GM19455 (cell line): ENCODE data around the gene SKAP2.
"Not testable (repeated sequence)": the region's sequence is repeated elsewhere in the genome, so short reads cannot be mapped to it uniquely, and the experiment has no call there.

Experiments used
- ATAC-seq: cut with Tn5 transposase; IDR thresholded peaks from one replicate; pipeline ENCODE4 v1.9.1; 2021; ENCODE audit not compliant: unreplicated experiment

The SKAP2 gene

DNA sequence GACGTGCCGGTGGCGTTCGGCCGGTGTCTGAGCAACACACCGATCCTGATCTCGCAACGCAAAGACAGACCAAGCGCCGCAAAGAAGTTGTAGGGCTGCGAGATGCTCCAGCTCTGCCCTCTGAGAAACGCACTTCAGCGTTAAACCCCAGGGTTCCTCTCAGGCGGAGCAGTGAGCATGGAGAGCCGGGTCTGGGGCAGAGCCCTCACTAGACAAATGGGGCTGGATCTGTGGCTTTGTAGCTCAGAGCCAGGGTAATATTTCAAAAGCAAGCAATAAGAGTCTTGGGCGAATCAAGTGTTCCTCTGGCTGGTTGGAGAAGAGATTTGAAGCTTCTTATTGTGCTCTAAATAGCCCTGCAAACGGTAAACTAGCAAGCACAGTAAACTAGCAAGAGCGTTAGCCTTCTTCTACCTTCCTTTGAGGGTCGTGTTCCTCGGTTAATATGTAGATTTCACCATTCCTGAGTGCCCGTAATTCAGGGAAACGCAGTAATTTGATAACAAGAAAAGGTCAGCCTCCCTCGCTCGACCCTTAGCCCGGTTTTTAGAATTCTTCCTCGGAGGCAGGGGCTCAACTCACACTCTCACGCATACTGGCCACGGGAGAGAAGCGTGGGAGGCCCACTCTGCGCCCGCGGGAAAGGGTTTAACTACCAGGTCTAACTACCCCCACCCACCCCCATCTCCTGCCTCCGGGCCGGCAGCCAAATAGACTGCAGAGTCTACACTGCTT is 6.7 kb downstream of the SKAP2 start:
- ATAC-seq: no peak

GRCh38 chr7:26857170-26857505 is 7.3 kb downstream of the SKAP2 start:
- no peak for ATAC-seq

- no peak for ATAC-seq
These were observed 8.0 kb downstream of the SKAP2 start for GRCh38 chr7:26856176-26856985.

DNA sequence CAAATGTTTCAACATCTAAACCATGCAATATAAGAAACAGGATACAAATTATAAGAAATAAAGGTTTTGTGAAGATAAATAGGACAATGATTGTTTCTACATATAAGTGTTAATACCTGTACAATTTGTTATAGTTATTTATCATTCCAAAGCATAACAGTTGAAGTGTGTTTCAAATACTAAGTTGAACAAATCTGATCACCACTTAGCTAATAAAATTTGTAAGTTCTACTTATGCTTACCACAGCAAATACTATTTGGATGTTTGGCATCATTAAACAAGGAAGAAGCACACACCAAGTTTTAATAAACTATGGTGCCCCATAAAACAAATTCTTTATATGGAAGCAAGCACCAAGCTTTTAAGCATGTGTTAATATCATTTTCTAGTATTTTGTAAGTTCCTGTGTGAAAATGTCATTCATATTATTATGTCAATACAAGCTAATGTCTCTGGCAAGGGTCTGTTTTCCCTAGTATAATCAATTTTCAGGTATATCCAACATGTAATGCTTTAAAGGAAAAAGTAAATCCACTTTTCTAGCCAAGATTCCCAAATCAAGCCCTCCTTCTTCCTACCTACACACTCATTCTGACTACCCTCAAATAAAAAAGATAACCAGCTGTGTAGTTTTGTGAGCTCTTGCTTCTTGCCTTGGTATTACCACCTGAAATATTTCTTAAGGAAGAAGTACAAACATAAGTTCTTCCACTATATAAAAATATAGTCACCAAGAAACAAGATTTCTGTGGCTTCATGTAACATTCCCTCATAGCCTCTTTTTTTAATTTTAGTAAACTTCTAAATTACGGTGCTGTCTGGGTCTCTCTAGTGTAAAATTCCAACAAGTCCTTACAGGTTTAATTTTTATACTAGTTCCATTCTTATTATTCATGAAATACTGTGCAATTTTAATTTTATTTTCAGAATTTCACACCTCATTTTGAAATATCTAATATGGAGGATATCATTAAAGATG is 9.2 kb downstream of the SKAP2 start:
- ATAC-seq: no peak

DNA sequence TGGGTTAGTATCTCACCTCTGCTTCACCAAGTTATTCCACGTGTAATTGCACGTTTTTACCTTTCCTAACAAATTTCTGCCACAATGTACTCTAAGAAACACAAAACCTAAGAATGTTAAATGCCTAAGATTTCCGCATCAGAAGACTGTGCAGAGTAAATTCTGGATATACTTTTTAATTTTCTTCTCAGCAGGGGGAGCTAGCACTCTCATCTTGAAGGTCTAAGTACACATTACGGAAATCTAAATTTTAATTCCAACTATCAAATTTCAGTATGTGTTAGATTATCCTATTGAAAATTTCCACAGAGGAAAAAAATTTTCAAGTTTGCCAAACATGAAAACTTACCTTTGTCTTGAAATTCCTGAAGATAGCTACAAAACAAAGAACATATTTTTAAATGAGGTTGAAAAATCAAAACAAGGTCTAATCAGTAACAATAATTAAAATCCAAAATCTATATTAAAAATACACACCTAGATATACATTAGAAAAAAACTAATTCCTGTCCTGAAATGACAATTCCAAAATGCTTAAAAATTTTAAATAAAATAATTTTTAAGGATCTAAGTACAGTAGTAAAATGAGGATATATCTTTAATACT is 10.5 kb downstream of the SKAP2 start:
- ATAC-seq: no peak

- no peak for ATAC-seq
These were observed 14.2 kb downstream of the SKAP2 start for GRCh38 chr7:26850193-26850651.

DNA sequence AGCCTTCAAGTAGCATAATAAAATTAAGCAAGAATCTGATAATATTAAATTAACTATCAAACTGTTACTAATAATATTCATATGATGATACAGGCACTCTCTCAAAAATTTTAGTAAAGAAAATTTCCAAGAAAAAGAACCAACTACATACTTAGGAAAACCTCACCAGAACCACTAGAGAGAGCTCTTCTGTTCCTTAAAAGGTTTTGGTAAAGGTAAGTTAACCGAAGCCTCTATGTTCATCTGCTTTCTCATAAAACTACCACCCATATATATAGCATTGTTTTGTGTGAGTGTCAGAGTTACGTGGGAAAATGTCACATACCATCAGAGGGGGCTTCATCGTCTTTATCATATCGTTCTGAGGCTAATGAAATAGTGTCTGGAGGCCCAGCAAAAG is 20.7 kb downstream of the SKAP2 start:
- no peak for ATAC-seq

DNA sequence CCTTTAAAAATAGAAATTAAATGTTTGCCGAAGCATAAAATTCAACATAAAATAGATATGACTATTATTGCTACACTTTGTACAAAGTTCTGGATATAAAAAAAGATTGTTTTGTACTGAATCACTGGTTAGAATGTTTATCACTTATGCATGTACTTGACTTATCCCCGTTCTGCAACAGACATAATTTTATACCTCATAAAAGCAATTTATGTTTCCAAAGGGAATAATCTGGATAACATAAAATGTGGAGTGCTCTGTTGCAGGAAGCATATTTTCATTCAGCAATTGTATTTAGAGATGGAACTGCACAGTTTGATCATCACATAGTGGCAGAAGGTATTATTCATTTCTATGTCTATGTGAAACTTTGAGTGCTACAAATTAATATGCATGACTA is 21.5 kb downstream of the SKAP2 start:
- ATAC-seq: no peak

DNA sequence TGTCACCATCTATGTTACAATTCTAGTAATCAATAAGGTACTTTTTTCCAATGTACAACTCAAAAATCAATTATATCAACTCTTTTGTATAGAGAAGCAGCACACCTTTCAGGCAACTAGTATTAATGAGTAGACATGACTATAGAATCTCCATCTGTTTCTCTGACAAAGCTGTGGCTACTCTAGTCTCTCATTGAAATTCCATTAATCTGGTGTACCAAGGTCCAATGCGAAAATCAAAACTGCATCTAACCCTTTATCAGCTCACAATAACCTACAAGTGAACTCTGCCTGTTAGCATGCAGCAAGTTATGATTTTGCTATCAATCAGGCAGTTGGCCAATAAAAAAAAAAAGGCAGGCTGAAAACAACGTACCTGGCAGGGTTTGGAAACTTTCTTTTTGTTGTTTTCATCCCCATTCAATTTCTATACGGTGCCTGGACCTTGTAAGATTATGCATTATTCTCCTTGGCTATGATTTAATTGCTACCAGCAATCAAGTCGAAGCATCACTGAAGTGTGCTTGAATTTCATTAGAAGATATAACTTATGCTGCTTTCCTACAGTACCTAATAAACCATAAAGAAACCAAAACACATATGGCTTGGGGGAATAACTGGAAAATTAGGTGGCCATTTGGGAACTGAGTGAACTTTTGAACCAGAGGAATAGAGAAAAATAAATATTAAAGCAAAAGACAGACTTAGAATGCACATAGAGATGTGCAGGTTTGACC is 23.2 kb downstream of the SKAP2 start:
- no peak for ATAC-seq

- ATAC-seq: not testable (repeated sequence)
These were observed 27.6 kb downstream of the SKAP2 start for GRCh38 chr7:26836793-26837192.

GRCh38 chr7:26815426-26815825 is 49.0 kb downstream of the SKAP2 start:
- ATAC-seq: no peak

DNA sequence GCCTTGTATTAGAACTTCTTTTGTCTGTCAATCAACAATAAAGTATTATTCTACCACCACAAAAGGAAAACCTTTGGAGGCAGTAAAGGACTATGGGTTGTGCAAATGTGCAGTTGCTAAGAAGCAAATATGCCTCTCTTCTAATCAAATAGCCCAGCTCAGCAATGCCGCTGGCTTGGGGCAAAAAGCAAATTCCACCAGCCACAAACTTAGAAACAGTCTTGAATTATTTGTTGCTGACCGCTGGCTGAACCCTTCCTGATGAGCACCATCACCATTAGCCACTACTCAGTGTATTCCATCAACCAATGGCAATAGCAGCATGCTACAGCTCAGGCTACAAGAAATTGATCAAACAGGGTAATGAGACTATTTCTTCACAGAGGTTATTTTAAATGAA is 51.0 kb downstream of the SKAP2 start:
- ATAC-seq: no peak

GRCh38 chr7:26794541-26794940 is 69.8 kb downstream of the SKAP2 start:
- ATAC-seq: no peak

GRCh38 chr7:26792576-26792975 is 71.8 kb downstream of the SKAP2 start:
- ATAC-seq: no peak

DNA sequence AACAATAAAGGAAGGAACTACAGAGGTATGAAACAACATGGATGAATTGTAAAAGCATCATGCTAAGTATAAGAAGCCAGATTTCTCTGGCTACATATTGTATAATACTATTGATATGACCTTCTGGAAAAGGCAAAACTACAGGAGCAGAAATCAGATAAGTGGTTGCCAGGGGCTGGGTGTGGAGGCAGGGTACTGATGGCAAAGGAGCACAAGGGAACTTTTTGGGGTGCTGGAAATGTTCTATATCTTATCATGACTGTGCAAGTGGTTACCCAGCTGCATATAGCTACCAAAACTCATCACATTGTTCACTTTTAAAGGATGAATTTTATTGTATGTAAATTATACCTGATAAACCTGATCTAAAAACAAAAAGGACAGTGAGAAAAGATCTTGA is 72.4 kb downstream of the SKAP2 start:
- no peak for ATAC-seq

DNA sequence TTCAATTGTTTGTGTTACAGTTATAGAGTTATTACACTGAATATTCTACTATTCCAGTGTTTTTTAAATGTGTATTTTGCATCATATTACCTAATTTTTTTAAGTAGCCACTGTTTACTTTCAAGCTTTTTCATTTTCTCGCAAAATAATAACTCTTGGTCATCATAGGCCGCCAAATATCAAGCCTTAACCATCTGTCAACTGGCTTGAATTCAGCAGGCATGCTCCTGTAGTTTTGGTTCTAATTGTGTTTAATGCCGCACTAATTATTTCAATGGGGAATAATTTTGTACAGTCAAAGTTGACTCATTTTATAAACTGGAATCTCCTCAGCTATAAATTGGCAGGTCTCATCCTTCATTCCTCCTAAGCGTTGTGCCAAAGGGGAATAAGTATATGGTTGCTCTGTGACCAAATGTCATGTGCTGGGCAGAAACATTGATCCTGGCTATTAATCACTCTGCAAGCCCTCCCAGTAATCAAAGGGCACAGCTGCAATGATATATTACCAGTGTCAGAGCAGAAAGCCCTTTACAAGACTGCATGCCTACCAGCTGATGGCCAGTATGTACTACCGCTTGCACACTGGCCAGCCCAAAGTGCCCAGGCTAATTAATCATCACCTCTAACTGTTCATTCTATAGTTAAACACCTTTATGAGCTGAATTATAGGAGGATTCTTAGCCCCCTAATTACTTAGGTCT is 74.8 kb downstream of the SKAP2 start:
- no peak for ATAC-seq

DNA sequence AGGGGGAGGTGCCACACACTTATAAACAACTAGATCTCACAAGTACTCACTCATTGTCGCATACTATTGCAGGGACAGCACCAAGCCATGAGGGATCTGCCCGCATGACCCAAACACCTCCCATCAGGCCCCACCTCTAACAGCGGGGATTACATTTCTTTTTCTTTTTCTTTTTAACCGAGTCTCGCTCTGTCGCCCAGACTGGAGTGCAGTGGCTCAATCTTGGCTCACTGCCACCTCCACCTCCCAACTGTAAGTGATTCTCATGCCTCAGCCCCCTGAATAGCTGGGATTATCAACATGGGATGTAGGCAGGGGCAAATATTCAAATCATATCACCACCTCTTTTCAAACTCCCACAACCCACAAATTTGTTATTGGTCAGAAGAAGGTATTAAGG is 76.7 kb downstream of the SKAP2 start:
- no peak for ATAC-seq

GRCh38 chr7:26784118-26784517 is 80.3 kb downstream of the SKAP2 start:
- no peak for ATAC-seq

DNA sequence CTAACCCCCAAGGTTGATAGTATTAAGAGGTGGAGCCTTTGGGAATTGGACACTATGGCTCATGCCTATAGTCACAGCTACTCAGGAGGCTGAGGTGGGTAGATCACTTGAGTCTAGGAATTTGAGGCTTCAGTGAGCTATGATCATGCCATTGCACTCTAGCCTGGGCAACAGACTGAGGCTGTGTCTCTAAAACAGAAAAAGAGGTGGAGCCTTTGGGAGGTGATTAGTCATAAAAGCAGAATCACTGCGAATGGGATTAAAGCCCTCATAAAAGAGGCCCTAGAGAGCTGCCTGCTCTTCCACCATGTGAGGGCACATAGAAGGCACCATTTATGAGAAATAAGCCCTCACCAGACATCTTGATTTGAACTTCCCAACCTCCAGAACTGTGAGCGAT is 81.9 kb downstream of the SKAP2 start:
- ATAC-seq: no peak
